ENCODE data around the gene MAPK14. TPM values are rescaled to one million over a fixed set of nuclear protein-coding genes. Genes with fewer than 3 reads are reported as not detected.
"Not testable (repeated sequence)": the region's sequence is repeated elsewhere in the genome, so short reads cannot be mapped to it uniquely, and the experiment has no call there.

MAPK14 gene
- polyA plus RNA-seq (2011; rRNA removed) (36.7 and 40.2 TPM in 2 replicates), polyA plus RNA-seq (2017; fragmentation: RNase III; extraction: RNeasy Plus Mini Kit Qiagen cat#74134 plus additional on column Dnase treatment) (19.4 to 20.5 TPM (median 19.9 TPM) in 3 replicates), polyA minus RNA-seq (2011; rRNA and poly(A)+ RNA removed) (31.3 and 35.0 TPM in 2 replicates)
- 9.5 and 11.9 TPM in 2 replicates for polyA plus RNA-seq (2012; cell fraction: cytosol; rRNA removed)
- polyA plus RNA-seq (2012; cell fraction: nucleus; rRNA removed) = 16.9 and 27.0 TPM in 2 replicates

DNA sequence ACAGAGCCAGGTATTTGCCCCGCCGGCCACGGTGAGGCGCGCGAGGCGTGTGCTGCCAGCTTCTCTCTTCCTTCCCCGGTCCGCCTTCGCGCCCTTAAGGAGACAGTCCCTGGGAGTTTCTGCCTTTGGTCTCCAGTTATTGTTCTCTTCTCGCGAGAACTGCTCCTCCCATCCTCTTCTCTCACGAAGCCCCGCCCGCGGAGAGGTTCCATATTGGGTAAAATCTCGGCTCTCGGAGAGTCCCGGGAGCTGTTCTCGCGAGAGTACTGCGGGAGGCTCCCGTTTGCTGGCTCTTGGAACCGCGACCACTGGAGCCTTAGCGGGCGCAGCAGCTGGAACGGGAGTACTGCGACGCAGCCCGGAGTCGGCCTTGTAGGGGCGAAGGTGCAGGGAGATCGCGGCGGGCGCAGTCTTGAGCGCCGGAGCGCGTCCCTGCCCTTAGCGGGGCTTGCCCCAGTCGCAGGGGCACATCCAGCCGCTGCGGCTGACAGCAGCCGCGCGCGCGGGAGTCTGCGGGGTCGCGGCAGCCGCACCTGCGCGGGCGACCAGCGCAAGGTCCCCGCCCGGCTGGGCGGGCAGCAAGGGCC lies at the start of gene MAPK14:
Gene MAPK14 (plus strand): TSS at position 308 of the 587 bp plus-strand sequence. CDS start 350 bp downstream, outside the sequence.
- Histone ChIP-seq H3K9me3 (no peaks in the 10 kb centered on the region), H3K4me3 (peak within 1 kb of the TSS; percentile 97), H3K4me2 (peak within 1 kb of the TSS; percentile 91), H3K4me1 (peaks cover 10% of the 10 kb centered on the region; the same call in 2 of the 3 replicates), H3K27ac (peak within 1 kb of the TSS; percentile 88 to 99)
- ATAC-seq = peak; percentile 88 to 95
- DNase-seq (ENCODE audit: low read depth in 1 of 2, low spot score in 1 of 2) = peak; percentile 88 to 99
- 1% methylated on average over 19 of the region's 62 CpGs for WGBS (ENCODE audit: missing lambda C conversion rate)
- no peak for FAIRE-seq
- POLR2A ChIA-PET = interaction anchor here (0.7 to 2.9 kb wide), 6 partner anchors 11 to 170 kb away, joined by 3 to 13 read pairs (median 6); partner anchors contain the start of gene SRPK1
- CTCF ChIA-PET = interaction anchor here (0.6 to 5.3 kb wide), 22 partner anchors 10 to 331 kb away, joined by 3 to 84 read pairs (median 4); no protein-coding TSS in a partner anchor
- no peak for TF ChIP-seq KDM5A (IDR thresholded peaks at IDR 0.05)
- TF ChIP-seq RAD21 (conservative IDR thresholded peaks at IDR 0.05 in 1 of 2, IDR thresholded peaks at IDR 0.05 in 1 of 2) = peak; percentile 81
- TF ChIP-seq SMC3 (IDR thresholded peaks at IDR 0.05) = peak; percentile 82
- TF ChIP-seq MAFK (IDR thresholded peaks at IDR 0.05; ENCODE audit: partially characterized antibody) = no peak
- TF ChIP-seq, protein P1, sequence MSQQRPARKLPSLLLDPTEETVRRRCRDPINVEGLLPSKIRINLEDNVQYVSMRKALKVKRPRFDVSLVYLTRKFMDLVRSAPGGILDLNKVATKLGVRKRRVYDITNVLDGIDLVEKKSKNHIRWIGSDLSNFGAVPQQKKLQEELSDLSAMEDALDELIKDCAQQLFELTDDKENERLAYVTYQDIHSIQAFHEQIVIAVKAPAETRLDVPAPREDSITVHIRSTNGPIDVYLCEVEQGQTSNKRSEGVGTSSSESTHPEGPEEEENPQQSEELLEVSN (IDR thresholded peaks at IDR 0.05; ENCODE audit: borderline replicate concordance, low read depth) = 0 out of 2 replicates have a peak, but pooled peaks have one; percentile 53
- peak; percentile 32 to 45; a peak in 2 of 5 replicates for TF ChIP-seq JUN (IDR thresholded peaks at IDR 0.05)
- peak; percentile 83 for TF ChIP-seq POLR2A (IDR thresholded peaks at IDR 0.05; ENCODE audit: low read length)
- peak; percentile 61 for TF ChIP-seq PHF8 (IDR thresholded peaks at IDR 0.05; ENCODE audit: borderline replicate concordance, low read depth)
- TF ChIP-seq ZNF302 (CRISPR knock-in tag; IDR thresholded peaks at IDR 0.05) = no peak
- TF ChIP-seq GATA3 (IDR thresholded peaks at IDR 0.05; ENCODE audit: borderline replicate concordance) = peak; percentile 52; the same call in 1 of the 2 replicates
- TF ChIP-seq, protein P2, sequence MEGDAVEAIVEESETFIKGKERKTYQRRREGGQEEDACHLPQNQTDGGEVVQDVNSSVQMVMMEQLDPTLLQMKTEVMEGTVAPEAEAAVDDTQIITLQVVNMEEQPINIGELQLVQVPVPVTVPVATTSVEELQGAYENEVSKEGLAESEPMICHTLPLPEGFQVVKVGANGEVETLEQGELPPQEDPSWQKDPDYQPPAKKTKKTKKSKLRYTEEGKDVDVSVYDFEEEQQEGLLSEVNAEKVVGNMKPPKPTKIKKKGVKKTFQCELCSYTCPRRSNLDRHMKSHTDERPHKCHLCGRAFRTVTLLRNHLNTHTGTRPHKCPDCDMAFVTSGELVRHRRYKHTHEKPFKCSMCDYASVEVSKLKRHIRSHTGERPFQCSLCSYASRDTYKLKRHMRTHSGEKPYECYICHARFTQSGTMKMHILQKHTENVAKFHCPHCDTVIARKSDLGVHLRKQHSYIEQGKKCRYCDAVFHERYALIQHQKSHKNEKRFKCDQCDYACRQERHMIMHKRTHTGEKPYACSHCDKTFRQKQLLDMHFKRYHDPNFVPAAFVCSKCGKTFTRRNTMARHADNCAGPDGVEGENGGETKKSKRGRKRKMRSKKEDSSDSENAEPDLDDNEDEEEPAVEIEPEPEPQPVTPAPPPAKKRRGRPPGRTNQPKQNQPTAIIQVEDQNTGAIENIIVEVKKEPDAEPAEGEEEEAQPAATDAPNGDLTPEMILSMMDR (IDR thresholded peaks at IDR 0.05) = peak; percentile 71
- TF ChIP-seq HOXB13 (CRISPR knock-in tag; IDR thresholded peaks at IDR 0.05; ENCODE audit: low read depth) = no peak
- TF ChIP-seq, protein P3, sequence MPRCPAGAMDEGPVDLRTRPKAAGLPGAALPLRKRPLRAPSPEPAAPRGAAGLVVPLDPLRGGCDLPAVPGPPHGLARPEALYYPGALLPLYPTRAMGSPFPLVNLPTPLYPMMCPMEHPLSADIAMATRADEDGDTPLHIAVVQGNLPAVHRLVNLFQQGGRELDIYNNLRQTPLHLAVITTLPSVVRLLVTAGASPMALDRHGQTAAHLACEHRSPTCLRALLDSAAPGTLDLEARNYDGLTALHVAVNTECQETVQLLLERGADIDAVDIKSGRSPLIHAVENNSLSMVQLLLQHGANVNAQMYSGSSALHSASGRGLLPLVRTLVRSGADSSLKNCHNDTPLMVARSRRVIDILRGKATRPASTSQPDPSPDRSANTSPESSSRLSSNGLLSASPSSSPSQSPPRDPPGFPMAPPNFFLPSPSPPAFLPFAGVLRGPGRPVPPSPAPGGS (IDR thresholded peaks at IDR 0.05) = 0 out of 3 replicates have a peak, but pooled peaks have one; percentile 69
- TF ChIP-seq CHD2 (IDR thresholded peaks at IDR 0.05; ENCODE audit: low read length, partially characterized antibody) = peak; percentile 99
- TF ChIP-seq, protein P4, sequence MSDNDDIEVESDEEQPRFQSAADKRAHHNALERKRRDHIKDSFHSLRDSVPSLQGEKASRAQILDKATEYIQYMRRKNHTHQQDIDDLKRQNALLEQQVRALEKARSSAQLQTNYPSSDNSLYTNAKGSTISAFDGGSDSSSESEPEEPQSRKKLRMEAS (IDR thresholded peaks at IDR 0.05) = peak; percentile 78
- no peak for TF ChIP-seq NFE2L2 (conservative IDR thresholded peaks at IDR 0.05; ENCODE audit: low read length)
- TF ChIP-seq, protein P5, sequence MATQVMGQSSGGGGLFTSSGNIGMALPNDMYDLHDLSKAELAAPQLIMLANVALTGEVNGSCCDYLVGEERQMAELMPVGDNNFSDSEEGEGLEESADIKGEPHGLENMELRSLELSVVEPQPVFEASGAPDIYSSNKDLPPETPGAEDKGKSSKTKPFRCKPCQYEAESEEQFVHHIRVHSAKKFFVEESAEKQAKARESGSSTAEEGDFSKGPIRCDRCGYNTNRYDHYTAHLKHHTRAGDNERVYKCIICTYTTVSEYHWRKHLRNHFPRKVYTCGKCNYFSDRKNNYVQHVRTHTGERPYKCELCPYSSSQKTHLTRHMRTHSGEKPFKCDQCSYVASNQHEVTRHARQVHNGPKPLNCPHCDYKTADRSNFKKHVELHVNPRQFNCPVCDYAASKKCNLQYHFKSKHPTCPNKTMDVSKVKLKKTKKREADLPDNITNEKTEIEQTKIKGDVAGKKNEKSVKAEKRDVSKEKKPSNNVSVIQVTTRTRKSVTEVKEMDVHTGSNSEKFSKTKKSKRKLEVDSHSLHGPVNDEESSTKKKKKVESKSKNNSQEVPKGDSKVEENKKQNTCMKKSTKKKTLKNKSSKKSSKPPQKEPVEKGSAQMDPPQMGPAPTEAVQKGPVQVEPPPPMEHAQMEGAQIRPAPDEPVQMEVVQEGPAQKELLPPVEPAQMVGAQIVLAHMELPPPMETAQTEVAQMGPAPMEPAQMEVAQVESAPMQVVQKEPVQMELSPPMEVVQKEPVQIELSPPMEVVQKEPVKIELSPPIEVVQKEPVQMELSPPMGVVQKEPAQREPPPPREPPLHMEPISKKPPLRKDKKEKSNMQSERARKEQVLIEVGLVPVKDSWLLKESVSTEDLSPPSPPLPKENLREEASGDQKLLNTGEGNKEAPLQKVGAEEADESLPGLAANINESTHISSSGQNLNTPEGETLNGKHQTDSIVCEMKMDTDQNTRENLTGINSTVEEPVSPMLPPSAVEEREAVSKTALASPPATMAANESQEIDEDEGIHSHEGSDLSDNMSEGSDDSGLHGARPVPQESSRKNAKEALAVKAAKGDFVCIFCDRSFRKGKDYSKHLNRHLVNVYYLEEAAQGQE (IDR thresholded peaks at IDR 0.05) = peak; percentile 100

DNA sequence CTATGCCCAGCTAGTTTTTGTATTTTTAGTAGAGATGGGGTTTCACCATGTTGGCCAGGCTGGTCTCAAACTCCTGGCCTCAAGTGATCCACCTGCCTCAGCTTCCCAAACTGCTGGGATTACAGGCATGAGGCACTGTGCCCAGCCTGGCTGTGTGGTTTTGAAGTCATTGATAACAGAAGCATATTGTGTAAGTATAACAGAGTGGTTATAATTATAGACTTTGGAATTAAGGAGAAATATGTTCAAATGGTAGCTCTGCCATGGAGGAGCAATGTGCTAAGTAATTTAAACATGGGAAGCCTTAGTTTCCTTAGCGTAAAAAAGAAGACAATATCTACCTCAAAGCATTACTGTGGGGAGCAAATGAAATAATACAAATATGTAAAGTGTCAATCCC lies 47.5 kb upstream of the MAPK14 start:
- FAIRE-seq; DNase-seq (ENCODE audit: low read depth in 1 of 2, low spot score in 1 of 2); H3K9me3 ChIP-seq; POLR2A ChIA-PET; H3K4me3 ChIP-seq; H3K27ac ChIP-seq; ATAC-seq; H3K4me1 ChIP-seq; CTCF ChIA-PET; H3K4me2 ChIP-seq: not testable (repeated sequence)
- 97% methylated on average over 1 of the region's 1 CpG for WGBS (ENCODE audit: missing lambda C conversion rate)
